Fibroblast of lung (primary cell): ENCODE results near the gene FCRL1.

ENCODE experiments used
- EZH2 ChIP-seq: IDR thresholded peaks from 2 replicates; pipeline ENCODE4 v1.5.1; 2012; ENCODE audit warnings: low read length, control low read depth, mild to moderate bottlenecking; ENCODE audit errors: missing control alignments
- TF ChIP-seq, protein P1 (sequence below), 2 donors: IDR thresholded peaks in 1 of 2; conservative IDR thresholded peaks in 1 of 2; 1 replicate in 1 of 2; 2 replicates in 1 of 2; pipeline ENCODE4 v1.5.1; 2011 to 2012; ENCODE audit warnings: low read length in 2 of 2, control low read depth in 1 of 2, inconsistent platforms in 1 of 2, low read depth in 1 of 2, mild to moderate bottlenecking in 1 of 2

- no peak for TF ChIP-seq EZH2
- TF ChIP-seq, protein P1, sequence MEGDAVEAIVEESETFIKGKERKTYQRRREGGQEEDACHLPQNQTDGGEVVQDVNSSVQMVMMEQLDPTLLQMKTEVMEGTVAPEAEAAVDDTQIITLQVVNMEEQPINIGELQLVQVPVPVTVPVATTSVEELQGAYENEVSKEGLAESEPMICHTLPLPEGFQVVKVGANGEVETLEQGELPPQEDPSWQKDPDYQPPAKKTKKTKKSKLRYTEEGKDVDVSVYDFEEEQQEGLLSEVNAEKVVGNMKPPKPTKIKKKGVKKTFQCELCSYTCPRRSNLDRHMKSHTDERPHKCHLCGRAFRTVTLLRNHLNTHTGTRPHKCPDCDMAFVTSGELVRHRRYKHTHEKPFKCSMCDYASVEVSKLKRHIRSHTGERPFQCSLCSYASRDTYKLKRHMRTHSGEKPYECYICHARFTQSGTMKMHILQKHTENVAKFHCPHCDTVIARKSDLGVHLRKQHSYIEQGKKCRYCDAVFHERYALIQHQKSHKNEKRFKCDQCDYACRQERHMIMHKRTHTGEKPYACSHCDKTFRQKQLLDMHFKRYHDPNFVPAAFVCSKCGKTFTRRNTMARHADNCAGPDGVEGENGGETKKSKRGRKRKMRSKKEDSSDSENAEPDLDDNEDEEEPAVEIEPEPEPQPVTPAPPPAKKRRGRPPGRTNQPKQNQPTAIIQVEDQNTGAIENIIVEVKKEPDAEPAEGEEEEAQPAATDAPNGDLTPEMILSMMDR (conservative IDR thresholded peaks at IDR 0.05 in 1 of 2, IDR thresholded peaks at IDR 0.05 in 1 of 2; ENCODE audit: low read depth in 1 of 2, low read length in 2 of 2): no peak
Measured at GRCh38 chr1:157770442-157771043, 49.4 kb downstream of the FCRL1 start.
